Neuronal stem cell (in vitro differentiated cells): Measurements from ENCODE around the gene SPP2.
A peak's percentile ranks its signal among the peaks of the same experiment; 100 is the strongest.

Experiments used
- DNase-seq: peaks from one replicate; pipeline ENCODE4 v3.0.0-alpha.2; 2013; ENCODE audit warnings: low spot score
- H2AFZ ChIP-seq: one replicate; pipeline ENCODE4 v1.6.1; 2013; ENCODE audit warnings: mild to moderate bottlenecking, low read length, inconsistent platforms
- H2AK5ac ChIP-seq: 2 replicates; pipeline ENCODE4 v1.6.1; 2013; ENCODE audit warnings: low read depth, mild to moderate bottlenecking, inconsistent platforms, low read length, moderate library complexity, mixed read lengths
- H2BK120ac ChIP-seq: 2 replicates; pipeline ENCODE4 v1.6.1; 2013; ENCODE audit warnings: low read depth, mild to moderate bottlenecking, inconsistent platforms, low read length, moderate library complexity, mixed read lengths
- H2BK12ac ChIP-seq: one replicate; pipeline ENCODE4 v1.6.1; 2013; ENCODE audit warnings: low read length, inconsistent platforms
- H2BK15ac ChIP-seq: 2 replicates; pipeline ENCODE4 v1.6.1; 2013; ENCODE audit warnings: mild to moderate bottlenecking, low read length, inconsistent platforms, mixed read lengths
- H2BK5ac ChIP-seq: one replicate; pipeline ENCODE4 v1.6.1; 2013; ENCODE audit warnings: inconsistent platforms, mild to moderate bottlenecking, low read length, moderate library complexity
- H3K14ac ChIP-seq: one replicate; pipeline ENCODE4 v1.6.1; 2013; ENCODE audit warnings: low read length, inconsistent platforms
- H3K18ac ChIP-seq: 2 replicates; pipeline ENCODE4 v1.6.1; 2013; ENCODE audit warnings: low read length, inconsistent platforms
- H3K23ac ChIP-seq: 2 replicates; pipeline ENCODE4 v1.6.1; 2013; ENCODE audit warnings: low read depth, mild to moderate bottlenecking, mixed read lengths, low read length, inconsistent platforms; ENCODE audit not compliant: poor library complexity
- H3K27ac ChIP-seq: replicated peaks from 3 replicates; pipeline ENCODE4 v1.5.1; 2013; ENCODE audit warnings: low read length, inconsistent platforms
- H3K27me3 ChIP-seq, 3 experiments: 2 replicates each; pipeline ENCODE4 v1.6.1; 2013; ENCODE audit warnings: low read length in 3 of 3, mild to moderate bottlenecking in 2 of 3, inconsistent platforms in 1 of 3, low read depth in 1 of 3, mixed read lengths in 1 of 3, moderate library complexity in 1 of 3; ENCODE audit not compliant: control insufficient read depth in 3 of 3, insufficient read depth in 3 of 3
- H3K36me3 ChIP-seq, 2 donors: replicated peaks in 1 of 2; 2 replicates each; pipeline ENCODE4 v1.6.1; 2013; ENCODE audit warnings: low read length in 2 of 2; ENCODE audit not compliant: control insufficient read depth in 2 of 2, insufficient read depth in 2 of 2
- H3K4ac ChIP-seq: 2 replicates; pipeline ENCODE4 v1.6.1; 2013; ENCODE audit warnings: inconsistent platforms, mild to moderate bottlenecking, low read length, moderate library complexity
- H3K4me1 ChIP-seq, 2 donors: 1 replicate in 1 of 2; 2 replicates in 1 of 2; pipeline ENCODE4 v1.6.1; 2013; ENCODE audit warnings: low read length in 2 of 2, low read depth in 1 of 2; ENCODE audit not compliant: control insufficient read depth in 2 of 2, insufficient read depth in 1 of 2
- H3K4me2 ChIP-seq: one replicate; pipeline ENCODE4 v1.6.1; 2013; ENCODE audit warnings: mild to moderate bottlenecking, low read length, inconsistent platforms; ENCODE audit not compliant: insufficient read depth, poor library complexity, severe bottlenecking
- H3K4me3 ChIP-seq, 2 donors: 2 replicates each; pipeline ENCODE4 v1.5.1; 2013; ENCODE audit warnings: low read length in 2 of 2, mild to moderate bottlenecking in 2 of 2, inconsistent platforms in 1 of 2, moderate library complexity in 1 of 2
- H3K79me1 ChIP-seq: one replicate; pipeline ENCODE4 v1.6.1; 2013; ENCODE audit warnings: low read depth, mild to moderate bottlenecking, inconsistent platforms, low read length, moderate library complexity
- H3K9ac ChIP-seq: one replicate; pipeline ENCODE4 v1.6.1; 2013; ENCODE audit warnings: mild to moderate bottlenecking, low read depth, low read length, inconsistent platforms; ENCODE audit not compliant: poor library complexity
- H3K9me3 ChIP-seq, 2 donors: replicated peaks in 1 of 2; 2 replicates each; pipeline versions ENCODE3 to v1.6.1; 2013; ENCODE audit warnings: low read length in 2 of 2, mild to moderate bottlenecking in 2 of 2, inconsistent platforms in 1 of 2, low read depth in 1 of 2, mixed read lengths in 1 of 2, moderate library complexity in 1 of 2; ENCODE audit not compliant: control insufficient read depth in 2 of 2, insufficient read depth in 1 of 2
- H4K8ac ChIP-seq: one replicate; pipeline ENCODE4 v1.6.1; 2013; ENCODE audit warnings: low read depth, mild to moderate bottlenecking, inconsistent platforms, low read length, moderate library complexity
- H4K91ac ChIP-seq: one replicate; pipeline ENCODE4 v1.6.1; 2013; ENCODE audit warnings: low read length, low read depth, mild to moderate bottlenecking, inconsistent platforms; ENCODE audit not compliant: poor library complexity
- WGBS, 2 donors: extraction: QIAGEN DNeasy Blood & Tissue Kit; methylation state at CpG; one replicate each; pipeline ENCODE4 v1.1.7; 2013; ENCODE audit warnings: missing lambda C conversion rate in 2 of 2, mixed read lengths in 1 of 2; ENCODE audit not compliant: insufficient read length in 2 of 2, insufficient replicate concordance in 1 of 2; ENCODE audit errors: extremely low coverage in 2 of 2; 5-methylcytosine and 5-hydroxymethylcytosine counted together

The SPP2 gene

DNA sequence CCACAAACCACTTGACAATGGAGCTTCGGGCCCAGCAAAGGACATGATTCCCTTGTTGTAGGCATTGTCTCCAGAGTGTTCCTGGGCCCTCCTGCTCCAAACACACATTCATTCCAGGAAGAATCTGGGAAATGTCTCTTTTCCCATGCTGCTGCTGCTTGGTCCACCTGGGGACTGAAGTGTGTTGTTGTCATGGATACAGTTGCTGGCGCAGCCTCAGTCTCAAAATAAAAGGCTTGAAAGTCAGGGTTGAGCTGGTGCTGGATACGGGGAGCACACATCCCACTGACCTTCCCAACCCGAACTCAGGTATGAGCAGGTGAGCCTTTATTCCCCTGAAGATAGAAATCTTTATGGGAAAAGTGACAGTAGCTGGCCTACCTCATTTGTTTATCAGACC, 30.6 kb upstream of the SPP2 start:
- Histone ChIP-seq H2AK5ac (no peak overlapping the region), H4K91ac (no peak overlapping the region), H3K18ac (no peak overlapping the region), H4K8ac (no peak overlapping the region), H3K4me2 (no peak overlapping the region), H3K4me1 (no peaks in the 10 kb centered on the region), H3K4me3 (no peak overlapping the region), H3K27ac (no peak overlapping the region), H3K36me3 (no peaks in the 10 kb centered on the region), H2BK5ac (peak overlapping the region; percentile 19), H3K27me3 (no peaks in the 10 kb centered on the region), H2BK12ac (no peak overlapping the region), H3K79me1 (no peaks in the 10 kb centered on the region), H3K9me3 (peaks cover 0 to 2% of the 10 kb centered on the region in 2 donors), H2BK15ac (no peak overlapping the region), H2BK120ac (no peak overlapping the region), H3K9ac (no peak overlapping the region), H3K4ac (no peak overlapping the region), H3K23ac (no peak overlapping the region), H2AFZ (no peak overlapping the region), H3K14ac (no peak overlapping the region)
- DNase-seq = no peak
- WGBS, 2 donors = no CpG with 5 or more reads among the region's 4 CpGs

DNA sequence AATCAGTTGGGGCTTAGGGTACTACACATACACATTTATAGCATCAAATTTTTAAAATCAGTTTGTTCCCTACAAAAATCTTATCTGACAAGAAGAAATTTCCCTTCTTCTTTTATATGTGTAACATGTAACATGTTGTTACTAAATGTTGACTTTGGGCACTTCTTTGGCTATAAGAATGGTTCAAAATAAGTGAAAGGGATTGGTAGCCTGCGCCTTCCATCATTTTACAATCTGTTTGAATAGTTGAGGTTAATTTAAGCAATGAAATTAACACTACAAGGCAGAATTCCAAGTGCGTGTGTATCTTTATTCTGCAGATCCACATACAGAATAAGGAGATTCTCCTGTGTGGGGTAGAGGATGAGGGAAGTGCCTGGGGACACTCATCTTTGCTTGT, 30.2 kb upstream of the SPP2 start:
- no peak for DNase-seq
- no peak overlapping the region for H3K4ac ChIP-seq
- no peak overlapping the region for H3K9ac ChIP-seq
- H3K14ac ChIP-seq = no peak overlapping the region
- no peaks in the 10 kb centered on the region for H3K4me1 ChIP-seq
- H2BK12ac ChIP-seq = no peak overlapping the region
- no peak overlapping the region for H3K4me2 ChIP-seq
- H4K8ac ChIP-seq = no peak overlapping the region
- H2AK5ac ChIP-seq = no peak overlapping the region
- no peak overlapping the region for H2BK5ac ChIP-seq
- WGBS, 2 donors = no CpG with 5 or more reads among the region's 2 CpGs
- no peak overlapping the region for H2AFZ ChIP-seq
- no peaks in the 10 kb centered on the region for H3K27me3 ChIP-seq
- H3K36me3 ChIP-seq = no peaks in the 10 kb centered on the region
- H3K79me1 ChIP-seq = no peaks in the 10 kb centered on the region
- no peak overlapping the region for H3K18ac ChIP-seq
- no peak overlapping the region for H4K91ac ChIP-seq
- no peak overlapping the region for H3K4me3 ChIP-seq
- H2BK120ac ChIP-seq = no peak overlapping the region
- H3K9me3 ChIP-seq = peaks cover 0 to 2% of the 10 kb centered on the region in 2 donors
- H2BK15ac ChIP-seq = no peak overlapping the region
- no peak overlapping the region for H3K23ac ChIP-seq
- H3K27ac ChIP-seq = no peak overlapping the region

DNA sequence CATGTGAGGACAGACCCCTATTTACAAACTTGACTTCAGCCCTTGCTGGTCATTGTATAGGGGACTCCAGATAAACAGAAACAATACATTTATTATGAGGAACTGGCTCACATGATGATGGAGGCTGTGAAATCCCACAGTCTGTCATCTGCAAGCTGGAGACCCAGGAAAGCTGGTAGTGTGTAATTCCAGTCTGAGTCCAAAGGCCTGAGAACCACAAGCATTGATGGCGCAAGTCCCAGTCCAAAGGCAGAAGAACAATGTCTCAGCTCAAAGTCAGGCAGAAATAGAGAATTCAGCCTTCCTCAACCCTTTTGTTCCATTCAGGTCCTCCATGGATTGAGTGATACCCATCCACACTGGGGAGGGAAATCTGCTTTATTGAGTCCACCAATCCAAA, 28.1 kb upstream of the SPP2 start:
- Histone ChIP-seq H2AFZ (no peak overlapping the region), H2BK120ac (no peak overlapping the region), H3K9me3 (peaks cover 0 to 2% of the 10 kb centered on the region in 2 donors), H3K4me3 (no peak overlapping the region), H2BK12ac (no peak overlapping the region), H2BK5ac (no peak overlapping the region), H3K27me3 (no peaks in the 10 kb centered on the region), H4K8ac (no peak overlapping the region), H2BK15ac (no peak overlapping the region), H3K18ac (no peak overlapping the region), H4K91ac (no peak overlapping the region), H3K14ac (no peak overlapping the region), H3K4me2 (no peak overlapping the region), H3K23ac (no peak overlapping the region), H3K36me3 (no peaks in the 10 kb centered on the region), H3K79me1 (no peaks in the 10 kb centered on the region), H3K9ac (no peak overlapping the region), H3K27ac (no peak overlapping the region), H3K4ac (no peak overlapping the region), H2AK5ac (no peak overlapping the region), H3K4me1 (peaks cover 2 to 3% of the 10 kb centered on the region in 2 donors)
- no peak for DNase-seq
- no CpG with 5 or more reads among the region's 1 CpG for WGBS, 2 donors

DNA sequence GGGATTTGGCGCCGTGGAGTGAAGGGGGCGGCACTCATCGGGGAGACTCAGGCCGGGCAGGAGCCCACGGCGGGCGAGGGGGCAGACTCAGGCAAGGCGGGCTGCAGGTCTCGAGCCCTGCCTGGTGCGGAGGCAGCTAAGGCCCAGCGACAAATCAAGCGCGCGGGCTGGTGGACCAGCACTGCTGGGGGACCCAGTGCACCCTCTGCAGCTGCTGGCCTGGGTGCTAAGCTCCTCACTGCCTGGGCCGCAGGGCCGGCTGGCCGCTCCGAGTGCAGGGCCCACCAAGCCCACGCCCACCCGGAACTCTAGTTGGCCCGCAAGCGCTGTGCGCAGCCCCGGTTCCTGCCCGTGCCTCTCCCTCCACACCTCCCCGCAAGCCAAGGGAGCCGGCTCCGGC, 26.2 kb upstream of the SPP2 start:
- Histone ChIP-seq H3K4me3 (no peak overlapping the region), H2BK12ac (no peak overlapping the region), H4K8ac (no peak overlapping the region), H4K91ac (no peak overlapping the region), H3K4me2 (no peak overlapping the region), H3K27ac (no peak overlapping the region), H3K18ac (no peak overlapping the region), H3K4ac (no peak overlapping the region), H3K14ac (no peak overlapping the region), H2BK15ac (no peak overlapping the region), H2BK5ac (no peak overlapping the region), H3K27me3 (no peaks in the 10 kb centered on the region), H2AFZ (no peak overlapping the region), H3K4me1 (peaks cover 2 to 3% of the 10 kb centered on the region in 2 donors), H2AK5ac (no peak overlapping the region), H3K23ac (no peak overlapping the region), H3K9me3 (peaks cover 0 to 2% of the 10 kb centered on the region in 2 donors), H3K36me3 (no peaks in the 10 kb centered on the region), H3K9ac (no peak overlapping the region), H3K79me1 (no peaks in the 10 kb centered on the region), H2BK120ac (no peak overlapping the region)
- no peak for DNase-seq
- WGBS, 2 donors = no CpG with 5 or more reads among the region's 29 CpGs
